GM10266 (cell line): ENCODE measurements around the gene GJB2.

ENCODE experiments used
- DNase-seq: peaks from one replicate; pipeline ENCODE4 v3.0.0; 2012; ENCODE audit errors: extremely low spot score
- CTCF ChIP-seq: IDR thresholded peaks from 2 replicates; pipeline ENCODE4 v1.5.1; 2012; ENCODE audit warnings: mild to moderate bottlenecking, low read depth; ENCODE audit not compliant: control insufficient read depth, insufficient read depth; ENCODE audit errors: missing control alignments

GJB2 gene

GRCh38 chr13:20165417-20166257 is 27.1 kb downstream of the GJB2 start:
- DNase-seq, result no peak
- TF ChIP-seq CTCF, result no peak

- DNase-seq, result no peak
- no peak for TF ChIP-seq CTCF
Observed at GRCh38 chr13:20161951-20162300, 30.8 kb downstream of the GJB2 start.

- DNase-seq, result peak; percentile 62
Observed at GRCh38 chr13:20161275-20161950, 31.3 kb downstream of the GJB2 start.

GRCh38 chr13:20160306-20161274 is 32.1 kb downstream of the GJB2 start, which contains the start of gene GJA3:
GJA3 (minus strand) TSS chr13:20161052; CDS start chr13:20143288, 17,764 bp downstream.
- DNase-seq, result peak; percentile 74
- TF ChIP-seq CTCF, result no peak

More at GRCh38 chr13:20161275-20161950, 31.3 kb downstream of the GJB2 start:
- TF ChIP-seq CTCF, result no peak

GRCh38 chr13:20159646-20160305 is 33.0 kb downstream of the GJB2 start:
- DNase-seq, result no peak
- no peak for TF ChIP-seq CTCF

- DNase-seq, result no peak
- no peak for TF ChIP-seq CTCF
Observed at GRCh38 chr13:20157151-20157796, 35.5 kb downstream of the GJB2 start.
